HAP-1 (cell line): ENCODE results near the gene BTBD16.

Experiments
- DNase-seq, 2 experiments: peaks; one replicate each; pipeline ENCODE4 v3.0.0-alpha.2; 2016 to 2020; ENCODE audit warnings: low spot score in 2 of 2
- H3K27me3 ChIP-seq: fragments of 250-450 bp; sonication (Bioruptor Pico); 2 replicates; pipeline ENCODE4 v1.5.1; 2020; ENCODE audit warnings: low read depth, mild to moderate bottlenecking, moderate library complexity
- H3K36me3 ChIP-seq: fragments of 250-450 bp; sonication (Bioruptor Pico); replicated peaks from 2 replicates; pipeline ENCODE4 v1.5.1; 2020; ENCODE audit warnings: mild to moderate bottlenecking
- H3K4me1 ChIP-seq: fragments of 250-450 bp; sonication (Bioruptor Pico); 2 replicates; pipeline ENCODE4 v1.5.1; 2020; ENCODE audit warnings: mild to moderate bottlenecking
- H3K4me3 ChIP-seq: fragments of 250-450 bp; sonication (Bioruptor Pico); 2 replicates; pipeline ENCODE4 v1.5.1; 2020; ENCODE audit warnings: mild to moderate bottlenecking, moderate library complexity
- H3K9me3 ChIP-seq: fragments of 250-450 bp; sonication (Bioruptor Pico); 2 replicates; pipeline ENCODE4 v1.5.1; 2020; ENCODE audit warnings: mild to moderate bottlenecking, moderate library complexity
- in situ Hi-C: fragments of 300-500 bp; cut with MboI; formaldehyde crosslinking; loops from 3 replicates; pipeline ENCODE4 v1.14.3; 2020; ENCODE audit warnings: low sequenced_read_pairs, inconsistent platforms, mixed read lengths

Gene BTBD16

DNA sequence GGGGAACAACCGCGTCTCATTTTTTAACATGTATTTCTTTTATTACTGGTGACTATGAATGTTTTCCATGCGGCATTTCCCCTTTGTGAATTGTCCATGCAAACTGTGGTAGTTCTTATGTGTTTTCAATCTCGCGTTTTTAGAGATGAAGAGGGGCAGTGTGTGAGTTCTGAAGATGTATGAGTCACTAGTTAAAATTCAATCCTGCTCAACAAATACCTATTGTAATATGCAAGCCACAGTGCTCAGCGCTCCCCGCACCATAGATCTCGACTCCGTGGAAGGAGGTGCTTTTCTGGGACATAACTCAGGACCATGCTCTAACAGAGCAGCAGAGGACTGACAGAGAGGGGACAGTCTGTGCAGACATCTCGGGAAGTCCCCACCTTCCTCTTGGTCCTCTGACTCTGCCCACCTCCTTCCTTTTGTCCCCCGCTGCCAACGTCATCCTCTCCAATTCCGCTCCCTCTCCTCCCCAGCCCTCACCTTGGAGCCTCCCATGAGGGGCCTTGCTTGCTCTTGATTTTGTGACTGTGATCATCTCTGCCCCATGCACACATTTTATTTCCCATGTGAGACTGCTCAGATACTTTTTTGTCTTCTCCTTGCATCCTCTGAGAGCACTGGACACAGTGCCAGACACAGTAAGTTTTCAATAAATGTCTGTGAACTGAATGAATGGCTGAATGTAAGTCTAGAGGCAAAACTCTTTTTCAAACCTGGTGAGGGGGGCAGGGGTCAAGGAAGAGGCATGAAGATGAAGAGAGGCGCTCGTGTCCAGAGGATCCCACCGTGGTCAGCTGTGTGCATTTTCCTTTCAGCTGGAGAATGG is 60.7 kb downstream of the BTBD16 start:
- Histone ChIP-seq H3K27me3 (0 out of 2 replicates have a peak, but pooled peaks cover 3% of the 10 kb centered on the region), H3K9me3 (no peaks in the 10 kb centered on the region), H3K4me3 (no peak overlapping the region), H3K36me3 (no peaks in the 10 kb centered on the region), H3K4me1 (no peaks in the 10 kb centered on the region)
- in situ Hi-C loops: no loop called here
- no peak for DNase-seq

DNA sequence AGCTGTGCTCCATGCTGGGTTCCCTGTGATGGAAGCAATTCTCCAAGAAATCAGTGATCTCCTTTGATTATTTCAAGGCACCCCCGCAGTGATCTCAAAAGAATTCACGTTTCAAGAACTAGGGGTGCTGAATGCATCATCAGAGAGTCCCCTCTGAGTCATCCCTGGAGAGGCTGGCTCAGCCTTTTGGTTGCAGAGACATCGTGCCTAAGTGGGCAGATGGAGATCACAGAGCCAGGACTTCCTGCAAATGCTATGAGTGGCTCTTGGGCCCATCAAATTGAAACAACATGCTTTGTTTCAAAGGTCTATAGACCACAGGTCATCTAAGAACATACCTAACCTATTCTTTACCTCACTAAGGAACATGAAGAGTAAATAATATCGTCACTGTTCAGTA is 61.9 kb downstream of the BTBD16 start:
- in situ Hi-C loops: no loop called here
- H3K4me1 ChIP-seq: no peaks in the 10 kb centered on the region
- H3K4me3 ChIP-seq: no peak overlapping the region
- no peak for DNase-seq
- no peaks in the 10 kb centered on the region for H3K9me3 ChIP-seq
- 0 out of 2 replicates have a peak, but pooled peaks cover 3% of the 10 kb centered on the region for H3K27me3 ChIP-seq
- no peaks in the 10 kb centered on the region for H3K36me3 ChIP-seq

DNA sequence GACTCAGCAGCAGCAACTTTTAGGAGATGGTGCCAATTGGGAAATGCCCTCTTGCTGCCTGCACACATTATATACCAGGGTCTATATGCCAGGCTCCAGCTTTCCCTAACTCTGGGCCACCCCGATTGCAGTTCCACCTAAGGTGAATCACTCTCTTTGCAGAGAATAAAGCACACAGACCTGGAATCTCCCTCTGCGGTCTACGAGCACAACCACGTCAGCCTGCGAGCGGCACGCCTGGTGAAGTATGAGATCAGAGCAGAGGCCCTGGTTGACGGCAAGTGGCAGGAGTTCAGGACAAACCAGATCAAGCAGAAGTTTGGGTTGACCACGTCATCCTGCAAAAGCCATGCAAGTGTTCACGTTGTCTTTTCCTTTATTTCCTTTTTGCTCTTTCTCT is 65.2 kb downstream of the BTBD16 start:
- Histone ChIP-seq H3K4me1 (no peaks in the 10 kb centered on the region), H3K27me3 (0 out of 2 replicates have a peak, but pooled peaks cover 3% of the 10 kb centered on the region), H3K9me3 (no peaks in the 10 kb centered on the region), H3K36me3 (no peaks in the 10 kb centered on the region), H3K4me3 (no peak overlapping the region)
- DNase-seq: no peak
- in situ Hi-C loops: no loop called here

DNA sequence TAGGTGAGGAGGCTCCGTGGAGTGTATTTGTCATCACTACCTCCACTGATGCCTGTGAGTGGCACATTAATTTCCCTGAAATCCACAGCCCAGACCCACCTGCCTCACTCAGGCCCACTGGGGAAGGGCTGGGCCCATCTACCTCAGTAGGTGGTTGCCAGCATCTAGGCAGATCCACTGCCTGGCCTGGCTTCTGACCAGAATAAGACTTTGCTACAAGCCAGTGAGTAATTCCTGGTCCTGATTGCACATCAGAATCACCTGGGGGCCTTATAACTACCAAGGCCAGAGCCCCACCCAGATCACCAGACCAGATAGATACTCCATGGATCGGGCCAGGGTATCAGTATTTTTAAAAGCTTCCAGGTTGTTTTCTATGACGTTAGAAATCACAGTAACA is 65.9 kb downstream of the BTBD16 start:
- in situ Hi-C loops: no loop called here
- DNase-seq: no peak
- no peak overlapping the region for H3K4me3 ChIP-seq
- no peaks in the 10 kb centered on the region for H3K4me1 ChIP-seq
- H3K36me3 ChIP-seq: no peaks in the 10 kb centered on the region
- no peaks in the 10 kb centered on the region for H3K27me3 ChIP-seq
- H3K9me3 ChIP-seq: no peaks in the 10 kb centered on the region

- no peak overlapping the region for H3K4me3 ChIP-seq
- in situ Hi-C loops: no loop called here
- no peaks in the 10 kb centered on the region for H3K4me1 ChIP-seq
- no peaks in the 10 kb centered on the region for H3K36me3 ChIP-seq
- no peak for DNase-seq
- no peaks in the 10 kb centered on the region for H3K9me3 ChIP-seq
- H3K27me3 ChIP-seq: no peaks in the 10 kb centered on the region
Observed at GRCh38 chr10:122338609-122339441, 67.7 kb downstream of the BTBD16 start.

DNA sequence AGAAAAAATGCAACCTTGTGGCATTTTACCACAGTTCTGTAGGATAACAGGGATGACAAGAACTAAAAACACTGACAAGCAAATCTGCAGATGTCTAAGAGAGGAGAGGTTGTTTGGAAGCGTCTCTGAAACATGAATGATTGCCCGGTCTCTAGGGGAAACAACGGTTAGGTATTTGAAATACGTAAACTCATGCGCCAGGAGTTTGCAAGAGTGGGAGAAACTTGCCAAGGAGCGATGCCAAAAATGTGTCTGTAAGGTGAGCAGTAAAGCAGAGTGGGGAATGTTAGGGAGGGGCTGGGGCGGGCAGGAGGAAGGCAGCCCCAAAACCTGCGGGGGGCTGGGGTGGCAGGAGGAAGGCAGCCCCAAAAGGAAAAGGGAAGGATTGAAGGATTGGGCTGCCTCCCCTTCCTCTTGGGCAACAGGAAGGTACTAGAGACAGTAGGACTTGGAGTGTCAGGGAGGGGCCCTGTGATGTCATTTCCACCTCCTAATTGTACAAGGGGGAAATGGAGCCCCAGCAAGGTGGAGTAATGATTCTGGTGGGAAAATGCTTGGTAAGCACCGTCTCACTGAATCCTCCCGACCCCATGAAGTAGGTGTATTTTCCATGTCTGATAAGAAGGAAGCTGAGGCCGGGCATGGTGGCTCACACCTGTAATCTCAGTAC is 70.2 kb downstream of the BTBD16 start:
- in situ Hi-C loops: no loop called here
- no peak for DNase-seq
- Histone ChIP-seq H3K27me3 (no peaks in the 10 kb centered on the region), H3K4me1 (no peaks in the 10 kb centered on the region), H3K9me3 (no peaks in the 10 kb centered on the region), H3K4me3 (no peak overlapping the region), H3K36me3 (no peaks in the 10 kb centered on the region)

- H3K4me1 ChIP-seq: no peaks in the 10 kb centered on the region
- in situ Hi-C loops: no loop called here
- no peaks in the 10 kb centered on the region for H3K27me3 ChIP-seq
- peak; percentile 47 to 58 for DNase-seq
- H3K9me3 ChIP-seq: no peaks in the 10 kb centered on the region
- H3K36me3 ChIP-seq: no peaks in the 10 kb centered on the region
- no peak overlapping the region for H3K4me3 ChIP-seq
Observed at GRCh38 chr10:122342293-122343134, 71.4 kb downstream of the BTBD16 start.

GRCh38 chr10:122343135-122343800 is 72.2 kb downstream of the BTBD16 start:
- no peaks in the 10 kb centered on the region for H3K36me3 ChIP-seq
- H3K27me3 ChIP-seq: no peaks in the 10 kb centered on the region
- no peaks in the 10 kb centered on the region for H3K9me3 ChIP-seq
- DNase-seq: no peak
- H3K4me1 ChIP-seq: no peaks in the 10 kb centered on the region
- H3K4me3 ChIP-seq: no peak overlapping the region
- in situ Hi-C loops: no loop called here

- Histone ChIP-seq H3K4me3 (no peak overlapping the region), H3K27me3 (no peaks in the 10 kb centered on the region), H3K4me1 (no peaks in the 10 kb centered on the region), H3K36me3 (no peaks in the 10 kb centered on the region), H3K9me3 (no peaks in the 10 kb centered on the region)
- in situ Hi-C loops: no loop called here
- no peak for DNase-seq
Observed at GRCh38 chr10:122343936-122344335, 72.8 kb downstream of the BTBD16 start.

- DNase-seq: no peak
- H3K27me3 ChIP-seq: no peaks in the 10 kb centered on the region
- H3K4me1 ChIP-seq: no peaks in the 10 kb centered on the region
- no peak overlapping the region for H3K4me3 ChIP-seq
- no peaks in the 10 kb centered on the region for H3K36me3 ChIP-seq
- no peaks in the 10 kb centered on the region for H3K9me3 ChIP-seq
- in situ Hi-C loops: no loop called here
Observed at GRCh38 chr10:122344741-122345258, 73.7 kb downstream of the BTBD16 start.

- Histone ChIP-seq H3K27me3 (no peaks in the 10 kb centered on the region), H3K36me3 (no peaks in the 10 kb centered on the region), H3K4me1 (no peaks in the 10 kb centered on the region), H3K9me3 (no peaks in the 10 kb centered on the region), H3K4me3 (no peak overlapping the region)
- DNase-seq: no peak
- in situ Hi-C loops: no loop called here
Observed at GRCh38 chr10:122346326-122346950, 75.3 kb downstream of the BTBD16 start.

DNA sequence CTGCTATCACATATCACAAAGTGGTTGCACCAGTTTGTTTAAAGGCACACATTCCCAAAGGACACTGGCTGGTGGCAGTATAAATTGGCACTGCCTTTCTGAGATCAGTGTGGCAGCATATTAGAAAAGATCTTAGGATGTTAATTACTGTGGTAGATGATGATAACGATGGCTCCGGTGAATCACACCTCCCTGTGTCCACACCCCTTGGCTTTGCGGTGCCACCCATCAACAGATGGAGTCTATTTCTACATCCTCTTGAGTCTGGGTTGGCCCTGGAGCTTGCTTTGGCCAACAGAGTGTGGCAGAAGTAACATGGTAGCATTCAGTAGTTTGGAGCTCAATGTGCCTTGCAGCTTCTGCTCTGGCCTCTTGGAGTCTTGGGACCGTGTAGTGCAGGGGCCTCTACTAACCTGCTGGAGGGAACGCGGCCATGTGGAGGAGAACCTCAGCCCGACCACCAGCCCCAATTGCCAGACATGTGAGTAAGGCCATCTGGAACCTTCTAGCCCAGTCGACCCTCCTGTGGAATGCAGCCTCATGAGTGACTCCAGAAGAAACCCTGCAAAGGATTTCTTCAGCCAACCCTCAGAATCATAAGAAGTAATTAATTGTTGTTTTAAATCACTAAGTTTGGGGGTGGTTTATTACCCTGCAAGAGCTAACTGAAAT is 76.2 kb downstream of the BTBD16 start:
- Histone ChIP-seq H3K4me1 (no peaks in the 10 kb centered on the region), H3K27me3 (no peaks in the 10 kb centered on the region), H3K36me3 (no peaks in the 10 kb centered on the region), H3K9me3 (no peaks in the 10 kb centered on the region), H3K4me3 (no peak overlapping the region)
- in situ Hi-C loops: no loop called here
- no peak for DNase-seq
